Ishikawa (cell line): ENCODE results near the gene ADCY5.

Experiments
- CREB1 ChIP-seq: IDR thresholded peaks from 2 replicates; pipeline ENCODE4 v1.6.1; 2012; ENCODE audit warnings: low read depth
- EGR1 ChIP-seq: IDR thresholded peaks from 2 replicates; pipeline ENCODE4 v1.6.1; 2012
- RAD21 ChIP-seq: IDR thresholded peaks from 2 replicates; pipeline ENCODE4 v1.6.1; 2012; ENCODE audit warnings: low read depth
- REST ChIP-seq: IDR thresholded peaks from 2 replicates; pipeline ENCODE4 v1.6.1; 2012; ENCODE audit warnings: low read depth, mild to moderate bottlenecking
- YY1 ChIP-seq: IDR thresholded peaks from 2 replicates; pipeline ENCODE4 v1.6.1; 2012; ENCODE audit warnings: low read depth

DNA sequence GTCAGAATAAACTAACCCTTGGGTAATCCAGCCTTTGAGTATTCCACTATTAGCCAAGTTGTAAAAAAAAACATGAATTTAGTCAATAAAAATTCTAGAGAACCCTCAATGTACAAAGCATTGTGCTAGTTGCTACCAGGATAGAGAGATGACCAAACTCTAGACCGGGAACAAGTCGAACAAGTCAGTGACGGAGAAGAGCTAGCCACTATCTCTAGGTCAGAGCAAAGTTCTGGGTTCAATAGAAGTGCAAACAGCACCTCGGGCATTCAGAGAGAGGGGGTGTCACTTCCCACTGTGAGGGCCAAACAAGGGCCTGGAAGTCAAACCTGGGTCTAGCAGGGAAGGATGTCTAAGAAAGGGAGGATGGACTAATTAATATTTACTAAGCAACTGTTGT is 2.3 kb upstream of the ADCY5 start:
- TF ChIP-seq EGR1 (no peak), YY1 (no peak), REST (no peak), CREB1 (no peak), RAD21 (no peak)
